AG04449 (cell line): ENCODE results near the gene UST.
"Not testable (repeated sequence)": the region's sequence is repeated elsewhere in the genome, so short reads cannot be mapped to it uniquely, and the experiment has no call there.

Source experiments
- CTCF ChIA-PET: fragments of 350-600 bp; formaldehyde crosslinking; extraction: SDS; loops from one replicate; lab custom pipeline; 2021; ENCODE audit warnings: antibody characterized with exemption; lab: Yijun Ruan, JAX
- POLR2A ChIA-PET: fragments of 400-600, 350-600 bp; formaldehyde crosslinking; extraction: SDS; loops from one replicate; lab custom pipeline; 2020; ENCODE audit warnings: antibody characterized with exemption, inconsistent platforms; lab: Yijun Ruan, JAX
- DNase-seq: peaks from one replicate; pipeline ENCODE4 v3.0.0-alpha.2; 2010; ENCODE audit warnings: low read depth, low spot score
- H3K4me3 ChIP-seq: 2 replicates; pipeline ENCODE4 v1.5.1; 2011; ENCODE audit warnings: low read depth, mild to moderate bottlenecking, control low read depth, low read length
- CTCF ChIP-seq: IDR thresholded peaks from one replicate; pipeline ENCODE4 v1.5.1; 2011; ENCODE audit warnings: mild to moderate bottlenecking, moderate library complexity, low read length, control low read depth, inconsistent platforms; ENCODE audit not compliant: insufficient read depth; ENCODE audit errors: missing control alignments

UST gene

GRCh38 chr6:148904896-148905870 lies 158.4 kb downstream of the UST start:
- no peak overlapping the region for H3K4me3 ChIP-seq
- ChIA-PET POLR2A (no interaction called here), CTCF (no interaction called here)
- TF ChIP-seq CTCF, result no peak
- DNase-seq, result no peak

GRCh38 chr6:148905901-148906300 lies 159.1 kb downstream of the UST start:
- H3K4me3 ChIP-seq, result no peak overlapping the region
- DNase-seq, result no peak
- POLR2A ChIA-PET, result no interaction called here
- CTCF ChIA-PET, result no interaction called here
- TF ChIP-seq CTCF, result no peak

- no peak for TF ChIP-seq CTCF
- ChIA-PET POLR2A (no interaction called here), CTCF (no interaction called here)
- H3K4me3 ChIP-seq, result no peak overlapping the region
- DNase-seq, result no peak
Observed at GRCh38 chr6:148906386-148906785, 159.6 kb downstream of the UST start.

- no peak for DNase-seq
- H3K4me3 ChIP-seq, result no peak overlapping the region
- TF ChIP-seq CTCF, result no peak
- ChIA-PET CTCF (no interaction called here), POLR2A (no interaction called here)
Observed at GRCh38 chr6:148907573-148907972, 160.7 kb downstream of the UST start.

- TF ChIP-seq CTCF, result no peak
- DNase-seq, result no peak
- ChIA-PET POLR2A (no interaction called here), CTCF (no interaction called here)
- no peak overlapping the region for H3K4me3 ChIP-seq
Observed at GRCh38 chr6:148912252-148912651, 165.4 kb downstream of the UST start.

- no peak overlapping the region for H3K4me3 ChIP-seq
- ChIA-PET CTCF (no interaction called here), POLR2A (no interaction called here)
- no peak for DNase-seq
- no peak for TF ChIP-seq CTCF
Observed at GRCh38 chr6:148915810-148916209, 169.0 kb downstream of the UST start.

- H3K4me3 ChIP-seq, DNase-seq, POLR2A ChIA-PET, CTCF ChIA-PET: not testable (repeated sequence)
Observed at GRCh38 chr6:148916485-148916884, 169.7 kb downstream of the UST start.
